Measurements from ENCODE around the gene FARSA.

- no peak for TF ChIP-seq EZH2phosphoT487 (IDR thresholded peaks at IDR 0.05; ENCODE audit: insufficient read depth, low read depth)
- no peak for TF ChIP-seq EZH2 (IDR thresholded peaks at IDR 0.05; ENCODE audit: insufficient read depth, poor library complexity, severe bottlenecking)
Observed at GRCh38 chr19:12891553-12892021, 41.9 kb downstream of the FARSA start.

Data from GM23248 (cell line).